ENCODE results near the gene RET. TPM values are rescaled to one million over a fixed set of nuclear protein-coding genes. Genes with fewer than 3 reads are reported as not detected.

The RET gene
- total RNA-seq, 2 donors from 2014 or later, result not detected

DNA sequence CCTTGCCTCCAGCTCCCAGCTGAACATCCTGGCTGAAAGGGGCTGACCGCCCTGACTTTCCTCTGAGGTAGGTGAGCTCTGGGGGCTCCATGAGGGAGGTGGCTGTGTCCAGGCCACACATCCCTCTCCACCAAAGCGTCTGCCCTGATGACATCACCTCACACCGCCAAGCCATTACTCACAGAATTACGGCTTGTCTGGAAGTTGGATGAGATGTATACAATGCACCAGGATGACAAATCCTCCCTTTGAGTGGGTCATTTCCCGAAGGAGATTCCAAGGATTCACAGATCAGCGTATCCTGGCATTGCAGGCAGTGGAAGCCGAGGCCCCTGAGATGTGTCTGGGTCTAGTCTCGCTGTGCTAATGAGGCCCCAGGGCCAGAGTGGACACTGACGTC, 15.1 kb upstream of the RET start:
- no peak for ATAC-seq
- H3K27ac Mint-ChIP-seq, result no peak overlapping the region
- H3K4me3 Mint-ChIP-seq, result no peak overlapping the region
- H3K4me1 Mint-ChIP-seq (ENCODE audit: low read depth in 2 of 2), result no peaks in the 10 kb centered on the region
- DNase-seq (ENCODE audit: low spot score), result no peak
- no peaks in the 10 kb centered on the region for H3K36me3 Mint-ChIP-seq
- peaks cover 9 to 13% of the 10 kb centered on the region in 2 donors for H3K27me3 Mint-ChIP-seq
- no peaks in the 10 kb centered on the region for H3K9me3 Mint-ChIP-seq

DNA sequence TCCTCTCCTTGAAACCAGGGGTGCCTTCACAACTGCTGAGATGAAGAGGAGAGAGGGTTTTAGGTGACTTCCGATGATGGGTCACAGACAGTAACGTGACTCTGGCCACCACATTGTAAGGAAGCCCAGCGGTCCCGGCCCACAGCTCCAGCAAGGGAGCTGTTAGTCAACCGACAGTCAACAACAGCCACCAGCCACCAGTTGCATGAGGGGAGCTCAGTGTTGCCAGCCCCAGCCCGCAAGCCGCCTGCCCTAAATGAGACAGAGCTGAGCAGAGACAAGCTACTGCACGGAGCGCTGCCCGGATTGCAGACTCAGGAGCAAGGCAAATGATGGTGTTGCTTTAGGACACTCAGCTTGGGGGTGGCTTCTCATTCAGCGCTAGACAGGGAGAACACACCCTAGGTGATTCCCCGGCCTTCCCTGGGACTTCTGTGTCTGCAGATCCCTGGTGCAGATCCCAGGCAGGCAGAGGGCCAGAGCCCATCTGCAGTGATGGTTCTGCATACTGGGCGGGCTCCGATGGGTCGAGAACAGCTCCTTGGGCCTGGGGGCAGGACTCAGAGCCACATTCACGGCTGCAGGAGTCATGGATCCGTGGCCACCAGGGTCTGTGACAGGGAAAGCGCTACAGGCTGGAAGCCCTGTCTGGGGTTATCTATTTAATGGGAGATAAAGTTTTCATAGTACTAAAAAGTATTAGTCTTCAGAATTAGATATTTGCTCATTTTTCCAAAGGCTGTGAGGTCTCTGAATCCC, 14.3 kb upstream of the RET start:
- Mint-ChIP-seq H3K27ac (no peak overlapping the region), H3K36me3 (no peaks in the 10 kb centered on the region), H3K27me3 (peaks cover 5 to 9% of the 10 kb centered on the region in 2 donors), H3K9me3 (no peaks in the 10 kb centered on the region), H3K4me1 (ENCODE audit: low read depth in 2 of 2) (no peaks in the 10 kb centered on the region), H3K4me3 (no peak overlapping the region)
- DNase-seq (ENCODE audit: low spot score), result no peak
- no peak for ATAC-seq

DNA sequence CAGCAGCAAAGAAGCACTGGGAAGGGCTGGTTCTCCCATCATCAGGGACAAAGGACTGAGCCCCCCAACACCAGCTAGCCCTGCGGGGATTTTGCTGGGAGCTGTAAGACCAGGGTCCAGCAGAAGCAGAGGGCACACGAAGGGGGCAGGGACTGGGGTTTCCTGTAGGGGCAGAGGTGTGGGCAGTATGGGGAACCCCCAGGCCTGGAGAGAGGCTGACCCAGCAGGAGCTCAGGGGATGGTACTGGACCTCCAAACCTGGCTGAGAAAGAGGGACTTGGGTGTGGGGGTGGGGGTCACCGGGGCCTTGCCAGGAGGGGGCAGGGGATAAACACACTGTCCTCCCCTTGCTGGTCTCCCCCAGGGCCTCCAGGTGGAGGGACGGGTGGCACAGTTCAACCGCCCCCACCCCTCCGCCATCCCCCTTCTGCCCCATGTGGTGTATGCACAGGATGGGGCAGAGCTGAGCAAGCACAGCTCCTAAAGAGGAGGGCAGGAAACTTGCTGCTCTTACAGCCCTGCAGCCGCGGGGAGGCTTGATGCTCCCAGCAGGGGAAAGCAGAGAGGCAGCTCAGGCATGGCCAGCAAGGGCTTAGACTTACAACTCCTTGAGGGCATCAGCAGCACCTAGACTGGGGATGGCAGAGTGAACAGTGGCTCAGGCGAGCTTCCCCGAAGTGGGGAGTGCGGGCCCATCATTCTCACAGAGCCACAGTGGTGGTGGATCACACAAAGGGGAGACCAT, 12.4 kb upstream of the RET start:
- Mint-ChIP-seq H3K27me3 (no peaks in the 10 kb centered on the region), H3K4me1 (ENCODE audit: low read depth in 2 of 2) (no peaks in the 10 kb centered on the region), H3K27ac (no peak overlapping the region), H3K9me3 (no peaks in the 10 kb centered on the region), H3K4me3 (no peak overlapping the region), H3K36me3 (no peaks in the 10 kb centered on the region)
- ATAC-seq (no peak), DNase-seq (ENCODE audit: low spot score) (no peak)

DNA sequence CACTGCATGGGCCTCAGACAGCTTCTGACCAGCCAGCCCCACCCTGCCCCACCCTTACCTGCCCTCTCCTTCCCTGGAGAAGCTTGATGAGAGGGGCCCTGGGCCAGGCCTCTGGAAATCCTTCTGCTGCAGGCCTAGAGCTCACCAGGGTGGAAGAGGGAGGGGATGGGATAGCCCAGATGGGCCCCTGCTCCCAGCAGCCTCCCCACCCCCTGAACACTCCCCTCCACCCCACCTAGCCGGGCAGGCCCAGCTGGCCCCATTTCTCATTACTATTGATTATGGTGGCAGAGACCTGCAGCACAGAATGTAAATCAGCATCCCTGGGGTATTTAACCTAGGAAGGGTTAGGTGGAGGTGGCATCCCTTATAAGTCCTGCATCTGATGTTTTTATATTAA, 11.6 kb upstream of the RET start:
- Mint-ChIP-seq H3K9me3 (no peaks in the 10 kb centered on the region), H3K27me3 (no peaks in the 10 kb centered on the region), H3K27ac (no peak overlapping the region), H3K36me3 (no peaks in the 10 kb centered on the region), H3K4me1 (ENCODE audit: low read depth in 2 of 2) (no peaks in the 10 kb centered on the region), H3K4me3 (no peak overlapping the region)
- ATAC-seq, result peak in 1 of 2 donors; percentile 4
- DNase-seq (ENCODE audit: low spot score), result no peak

DNA sequence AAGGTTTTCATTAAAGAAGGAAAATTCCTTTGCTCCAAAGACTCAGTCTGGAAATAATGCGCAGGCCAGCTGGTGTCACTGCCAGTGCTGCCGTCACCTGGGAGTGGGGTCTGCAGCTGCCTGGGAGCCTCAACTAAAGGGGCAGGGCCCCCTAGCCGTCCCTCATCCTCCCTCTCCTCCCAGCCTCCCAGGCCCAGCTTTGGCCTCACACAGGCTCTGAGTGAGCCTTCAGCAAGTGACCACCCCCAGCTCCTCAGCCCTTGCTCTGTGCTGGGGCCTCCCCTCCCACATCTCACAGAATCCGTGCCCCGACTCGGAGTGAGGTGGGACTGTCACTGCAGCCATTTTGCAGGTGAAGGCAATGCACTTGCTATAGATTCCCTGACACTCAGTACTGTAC, 11.1 kb upstream of the RET start:
- Mint-ChIP-seq H3K27ac (no peak overlapping the region), H3K9me3 (no peaks in the 10 kb centered on the region), H3K4me3 (no peak overlapping the region), H3K36me3 (no peaks in the 10 kb centered on the region), H3K4me1 (ENCODE audit: low read depth in 2 of 2) (no peaks in the 10 kb centered on the region), H3K27me3 (no peaks in the 10 kb centered on the region)
- no peak for DNase-seq (ENCODE audit: low spot score)
- ATAC-seq, result no peak

DNA sequence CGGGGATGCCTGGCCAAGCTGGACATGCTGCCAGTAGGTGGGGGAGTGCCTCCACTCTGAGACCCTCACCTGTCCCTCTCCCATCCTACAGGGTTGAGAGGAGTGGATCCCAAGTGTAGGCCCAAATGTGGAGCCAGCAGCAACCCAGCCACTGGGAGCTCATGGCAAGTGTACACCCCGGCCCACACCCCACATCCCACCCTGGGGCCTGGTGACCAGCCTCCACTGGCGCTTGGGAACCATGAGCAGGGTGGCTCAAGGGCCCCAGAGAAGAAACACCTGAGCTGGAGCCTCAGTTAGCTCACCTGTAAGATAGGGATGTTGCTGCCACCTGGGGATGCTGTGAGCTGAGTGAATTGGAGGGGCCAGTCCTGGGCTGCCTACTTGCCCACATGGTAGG, 10.4 kb upstream of the RET start:
- Mint-ChIP-seq H3K9me3 (no peaks in the 10 kb centered on the region), H3K4me3 (no peak overlapping the region), H3K27ac (no peak overlapping the region), H3K4me1 (ENCODE audit: low read depth in 2 of 2) (no peaks in the 10 kb centered on the region), H3K36me3 (no peaks in the 10 kb centered on the region), H3K27me3 (no peaks in the 10 kb centered on the region)
- no peak for ATAC-seq
- DNase-seq (ENCODE audit: low spot score), result no peak

DNA sequence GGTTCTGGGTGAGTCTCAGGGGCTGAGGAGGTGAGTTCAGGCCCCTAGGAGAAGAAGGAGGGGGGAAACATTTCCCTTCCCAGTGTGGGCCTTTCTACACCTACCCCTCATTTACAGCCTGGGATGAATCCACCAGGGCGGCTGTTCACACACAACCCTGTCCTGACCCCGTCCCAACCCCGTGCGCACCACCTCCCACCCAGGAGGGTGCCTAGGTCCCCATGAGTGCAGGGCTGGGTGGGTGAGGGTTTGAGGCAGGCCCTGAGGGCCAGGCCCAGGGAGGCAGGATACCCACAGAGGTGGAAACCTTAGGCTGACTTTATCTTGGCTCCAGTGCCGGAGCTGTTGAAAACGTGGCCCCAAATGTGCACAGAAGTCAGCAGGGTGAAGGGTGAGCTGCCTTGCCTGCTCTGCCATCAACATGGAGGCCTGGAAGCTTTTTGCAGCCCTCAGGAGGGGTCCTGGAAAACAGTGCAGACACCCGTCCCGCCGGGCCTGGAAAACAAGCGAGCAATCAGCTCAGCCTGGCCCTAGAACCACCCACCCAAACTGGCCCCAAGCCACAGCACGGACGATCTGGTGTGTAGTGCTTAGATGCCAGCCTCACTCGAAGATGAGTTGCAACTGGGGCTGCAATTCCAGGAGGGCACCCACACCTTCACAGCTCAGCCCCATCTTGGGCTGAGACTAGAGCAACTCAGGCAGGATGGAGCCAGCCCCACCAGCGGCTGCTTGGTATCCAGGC, 9.3 kb upstream of the RET start:
- no peak for DNase-seq (ENCODE audit: low spot score)
- Mint-ChIP-seq H3K9me3 (no peaks in the 10 kb centered on the region), H3K27ac (no peak overlapping the region), H3K4me1 (ENCODE audit: low read depth in 2 of 2) (no peaks in the 10 kb centered on the region), H3K36me3 (no peaks in the 10 kb centered on the region), H3K4me3 (no peak overlapping the region), H3K27me3 (no peaks in the 10 kb centered on the region)
- ATAC-seq, result no peak

DNA sequence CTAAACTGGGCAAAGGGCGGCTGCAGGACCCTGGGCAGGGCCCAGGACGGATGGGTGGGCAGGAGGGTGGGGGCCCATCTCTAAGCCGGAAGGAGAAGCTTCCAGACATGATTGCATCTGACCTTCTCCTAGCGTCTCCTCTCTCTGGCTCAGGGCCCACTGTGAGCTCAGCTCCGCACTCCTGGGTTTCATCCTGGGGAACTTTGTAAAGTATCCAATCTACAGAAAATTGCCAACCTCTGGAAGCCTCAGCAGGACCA, 8.8 kb upstream of the RET start:
- Mint-ChIP-seq H3K27me3 (no peaks in the 10 kb centered on the region), H3K9me3 (no peaks in the 10 kb centered on the region), H3K36me3 (no peaks in the 10 kb centered on the region), H3K27ac (no peak overlapping the region), H3K4me3 (no peak overlapping the region), H3K4me1 (ENCODE audit: low read depth in 2 of 2) (no peaks in the 10 kb centered on the region)
- ATAC-seq (no peak), DNase-seq (ENCODE audit: low spot score) (no peak)

DNA sequence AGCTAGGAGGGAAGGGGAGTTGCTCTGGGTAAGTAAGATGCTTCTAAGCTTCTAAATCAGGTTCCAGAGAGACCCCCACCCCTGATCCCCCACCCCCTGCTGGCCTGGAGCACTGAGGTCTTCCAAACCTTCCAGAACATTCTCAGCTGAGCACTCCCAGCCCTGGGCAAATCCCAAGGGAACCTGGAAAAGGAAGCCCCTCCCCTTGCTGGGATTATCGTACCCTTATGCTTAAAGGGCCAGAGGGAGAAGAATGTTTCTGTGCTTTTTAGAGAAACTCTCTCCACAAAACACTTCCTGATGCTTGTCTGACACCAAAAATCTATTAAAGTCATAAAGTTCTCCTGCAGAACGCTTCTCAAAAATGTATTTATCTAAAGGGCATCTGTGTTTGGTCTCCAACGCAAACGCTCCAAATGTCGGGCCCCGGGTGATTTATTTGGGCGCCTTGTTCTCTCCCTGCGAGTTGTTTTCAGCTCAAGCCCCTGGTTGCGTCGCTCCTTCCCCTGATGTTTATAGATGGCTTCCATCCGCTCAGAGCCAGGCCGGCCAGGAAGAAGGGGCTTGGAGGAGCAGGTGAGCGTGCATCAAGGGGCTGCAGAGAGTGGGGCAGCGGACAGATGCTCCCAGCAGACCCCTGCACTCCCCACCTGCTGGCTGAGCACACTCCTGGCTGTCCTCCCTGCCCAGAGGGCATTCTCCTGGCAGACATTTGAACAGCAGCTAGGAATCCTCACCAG, 8.2 kb upstream of the RET start:
- Mint-ChIP-seq H3K27me3 (no peaks in the 10 kb centered on the region), H3K36me3 (no peaks in the 10 kb centered on the region), H3K4me3 (no peak overlapping the region), H3K27ac (no peak overlapping the region), H3K9me3 (no peaks in the 10 kb centered on the region), H3K4me1 (ENCODE audit: low read depth in 2 of 2) (no peaks in the 10 kb centered on the region)
- ATAC-seq (no peak), DNase-seq (ENCODE audit: low spot score) (no peak)

DNA sequence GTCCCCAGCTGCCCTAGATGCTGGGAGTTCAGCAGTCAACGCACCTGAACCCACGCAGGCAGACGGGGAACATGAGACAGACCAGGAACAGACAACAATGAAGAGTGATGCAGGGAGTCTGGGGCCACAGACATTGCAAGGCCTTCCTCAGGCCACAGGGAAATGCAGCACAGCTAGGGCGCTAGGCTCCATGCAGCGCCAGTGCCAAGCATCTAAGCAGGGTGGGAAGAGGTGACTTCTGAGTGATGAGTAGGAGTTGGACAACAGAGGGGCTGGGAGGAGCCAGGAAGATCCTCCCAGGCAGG, 7.7 kb upstream of the RET start:
- no peaks in the 10 kb centered on the region for H3K36me3 Mint-ChIP-seq
- H3K4me3 Mint-ChIP-seq, result no peak overlapping the region
- H3K27me3 Mint-ChIP-seq, result no peaks in the 10 kb centered on the region
- no peaks in the 10 kb centered on the region for H3K9me3 Mint-ChIP-seq
- H3K27ac Mint-ChIP-seq, result no peak overlapping the region
- no peaks in the 10 kb centered on the region for H3K4me1 Mint-ChIP-seq (ENCODE audit: low read depth in 2 of 2)
- ATAC-seq (no peak), DNase-seq (ENCODE audit: low spot score) (no peak)

DNA sequence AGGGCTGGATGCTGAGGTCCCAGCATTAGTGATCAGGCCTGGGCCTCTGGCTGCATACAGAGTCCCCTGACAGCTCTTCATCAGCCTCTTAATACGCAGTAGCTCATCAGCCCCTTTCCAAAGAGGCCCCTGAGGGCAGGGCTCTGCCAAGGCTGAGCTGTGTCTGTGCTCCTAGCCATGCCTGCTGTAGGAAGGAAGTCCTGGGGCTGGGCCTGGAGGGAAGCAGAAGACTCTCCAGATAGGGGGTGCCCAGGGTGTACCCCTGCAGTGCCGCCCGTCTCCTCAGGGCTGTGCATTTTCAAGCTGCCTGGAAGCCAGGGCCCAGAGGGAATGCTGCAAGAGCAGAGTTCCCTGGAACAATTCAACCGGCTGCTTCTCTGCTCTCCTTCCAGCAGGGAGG, 7.3 kb upstream of the RET start:
- ATAC-seq, result no peak
- H3K4me3 Mint-ChIP-seq, result no peak overlapping the region
- no peak overlapping the region for H3K27ac Mint-ChIP-seq
- DNase-seq (ENCODE audit: low spot score), result no peak
- H3K27me3 Mint-ChIP-seq, result no peaks in the 10 kb centered on the region
- H3K9me3 Mint-ChIP-seq, result no peaks in the 10 kb centered on the region
- H3K4me1 Mint-ChIP-seq (ENCODE audit: low read depth in 2 of 2), result no peaks in the 10 kb centered on the region
- H3K36me3 Mint-ChIP-seq, result no peaks in the 10 kb centered on the region

DNA sequence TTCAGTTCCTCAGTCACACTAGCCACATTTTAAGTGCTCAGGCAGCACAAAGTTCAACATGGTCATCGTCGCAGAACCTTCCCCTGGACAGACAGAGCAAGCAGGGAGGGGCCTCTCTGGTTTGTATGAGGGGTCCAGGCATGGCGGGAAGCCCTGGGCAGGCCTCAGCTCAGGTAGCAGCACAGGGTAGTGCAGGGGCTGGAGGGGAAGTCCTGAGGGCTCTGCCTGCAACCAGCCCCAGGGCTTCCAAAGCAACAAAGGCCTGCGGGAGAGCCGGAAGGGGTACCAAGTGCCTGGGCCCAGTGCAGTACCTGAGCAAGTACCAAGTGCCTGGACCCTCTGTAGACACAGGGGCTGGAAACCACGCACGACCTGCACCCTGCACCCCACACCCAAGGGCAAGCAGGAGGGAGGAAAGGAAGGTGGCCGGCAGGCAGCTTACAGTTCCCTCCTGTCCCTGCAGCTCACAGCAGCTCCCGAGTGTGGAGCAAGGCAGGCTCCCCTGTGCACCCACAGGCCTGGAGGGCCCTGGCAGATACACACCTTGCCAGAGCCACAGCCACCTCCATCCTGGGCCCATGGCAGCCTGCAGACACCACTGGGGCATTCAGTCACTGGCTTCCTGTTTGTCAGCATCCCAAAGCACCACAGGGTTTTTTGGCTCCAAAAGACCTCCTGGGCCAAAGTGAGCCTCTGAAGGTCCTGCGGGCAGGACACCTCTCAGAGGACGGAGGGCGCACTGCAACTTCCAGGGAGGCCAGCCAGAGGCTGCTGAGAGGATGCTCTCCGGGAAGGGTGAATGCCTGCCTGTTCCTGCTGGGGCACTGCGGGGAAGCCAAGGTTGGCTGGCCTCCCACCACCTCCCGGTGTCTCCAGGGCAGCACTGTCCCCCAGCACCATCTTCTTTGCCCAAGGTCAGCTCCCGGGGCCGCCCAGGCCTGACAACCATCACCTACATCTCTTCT, 6.5 kb upstream of the RET start:
- ATAC-seq (no peak), DNase-seq (ENCODE audit: low spot score) (no peak)
- no peak overlapping the region for H3K27ac Mint-ChIP-seq
- H3K27me3 Mint-ChIP-seq, result no peaks in the 10 kb centered on the region
- no peaks in the 10 kb centered on the region for H3K4me1 Mint-ChIP-seq (ENCODE audit: low read depth in 2 of 2)
- H3K36me3 Mint-ChIP-seq, result no peaks in the 10 kb centered on the region
- no peak overlapping the region for H3K4me3 Mint-ChIP-seq
- no peaks in the 10 kb centered on the region for H3K9me3 Mint-ChIP-seq

Data from natural killer cell treated with Interleukin-12 subunit alpha and Interleukin-12 subunit beta and Interleukin-15 and Interleukin-18, amount 100 ng/mL, for 72 hours (primary cell).